Liver (tissue), 9 donors: Measurements from ENCODE around the gene TEDC2. TPM values are rescaled to one million over a fixed set of nuclear protein-coding genes. Genes with fewer than 3 reads are reported as not detected.

ENCODE experiments used
- DNase-seq: peaks from one replicate; pipeline ENCODE4 v3.0.0-alpha.2; 2017; ENCODE audit warnings: low spot score
- H3K27ac ChIP-seq, 2 donors: one replicate each; pipeline ENCODE4 v1.7.0; 2013; ENCODE audit warnings: inconsistent platforms in 2 of 2, low read length in 2 of 2, control low read depth in 1 of 2, low read depth in 1 of 2, mild to moderate bottlenecking in 1 of 2
- H3K27me3 ChIP-seq, 4 donors: one replicate each; pipeline versions ENCODE4 v1.6.1 to v1.7.0; 2013; ENCODE audit warnings: low read length in 3 of 4, inconsistent platforms in 1 of 4, mild to moderate bottlenecking in 1 of 4, moderate library complexity in 1 of 4; ENCODE audit not compliant: control insufficient read depth in 4 of 4, insufficient read depth in 4 of 4
- H3K36me3 ChIP-seq, 4 donors: one replicate each; pipeline versions ENCODE4 v1.6.1 to v1.7.0; 2013; ENCODE audit warnings: low read length in 3 of 4, mild to moderate bottlenecking in 3 of 4, low read depth in 1 of 4, moderate library complexity in 1 of 4; ENCODE audit not compliant: control insufficient read depth in 4 of 4, insufficient read depth in 3 of 4
- H3K4me1 ChIP-seq, 4 donors: one replicate each; pipeline versions ENCODE4 v1.6.1 to v1.7.0; 2013; ENCODE audit warnings: low read length in 3 of 4, mild to moderate bottlenecking in 3 of 4, moderate library complexity in 1 of 4; ENCODE audit not compliant: control insufficient read depth in 4 of 4, insufficient read depth in 4 of 4
- H3K4me3 ChIP-seq, 3 donors: one replicate each; pipeline versions ENCODE4 v1.6.1 to v1.7.0; 2013; ENCODE audit warnings: low read length in 3 of 3, control low read depth in 1 of 3, low read depth in 1 of 3, mild to moderate bottlenecking in 1 of 3
- H3K9ac ChIP-seq, 2 donors: one replicate each; pipeline ENCODE4 v1.7.0; 2013; ENCODE audit warnings: low read length in 2 of 2, mild to moderate bottlenecking in 2 of 2, moderate library complexity in 2 of 2, control low read depth in 1 of 2, low read depth in 1 of 2
- H3K9me3 ChIP-seq, 4 donors: one replicate each; pipeline versions ENCODE4 v1.6.1 to v1.7.0; 2013; ENCODE audit warnings: low read length in 3 of 4; ENCODE audit not compliant: control insufficient read depth in 4 of 4
- EGR1 ChIP-seq, 2 donors: IDR thresholded peaks; 2 replicates each; pipeline ENCODE4 v1.6.1; 2016 to 2018; ENCODE audit warnings: antibody characterized with exemption in 2 of 2, low read depth in 2 of 2
- FOXA1 ChIP-seq: IDR thresholded peaks from 2 replicates; pipeline ENCODE4 v1.6.1; 2016; ENCODE audit warnings: antibody characterized with exemption
- FOXA2 ChIP-seq: IDR thresholded peaks from 2 replicates; pipeline ENCODE4 v1.6.1; 2016; ENCODE audit warnings: antibody characterized with exemption
- GABPA ChIP-seq, 2 donors: IDR thresholded peaks in 1 of 2; conservative IDR thresholded peaks in 1 of 2; 2 replicates each; pipeline ENCODE4 v1.6.1; 2016; ENCODE audit warnings: antibody characterized with exemption in 2 of 2, mild to moderate bottlenecking in 1 of 2, moderate library complexity in 1 of 2
- HNF4A ChIP-seq, 2 donors: conservative IDR thresholded peaks; 2 replicates each; pipeline ENCODE4 v1.6.1; 2016; ENCODE audit warnings: antibody characterized with exemption in 2 of 2, mild to moderate bottlenecking in 2 of 2
- HNF4G ChIP-seq: IDR thresholded peaks from 2 replicates; pipeline ENCODE4 v1.6.1; 2016; ENCODE audit warnings: antibody characterized with exemption
- JUND ChIP-seq, 2 donors: IDR thresholded peaks; 2 replicates each; pipeline ENCODE4 v1.6.1; 2016; ENCODE audit warnings: antibody characterized with exemption in 2 of 2
- NR2F2 ChIP-seq: IDR thresholded peaks from 2 replicates; pipeline ENCODE4 v1.6.1; 2016; ENCODE audit warnings: antibody characterized with exemption
- RAD21 ChIP-seq, 2 donors: IDR thresholded peaks; 2 replicates each; pipeline ENCODE4 v1.6.1; 2016; ENCODE audit warnings: antibody characterized with exemption in 2 of 2, mild to moderate bottlenecking in 2 of 2
- RXRA ChIP-seq, 2 donors: IDR thresholded peaks; 2 replicates each; pipeline ENCODE4 v1.6.1; 2017 to 2018; ENCODE audit warnings: antibody characterized with exemption in 2 of 2, mild to moderate bottlenecking in 1 of 2
- SP1 ChIP-seq: IDR thresholded peaks from 2 replicates; pipeline ENCODE4 v1.6.1; 2018; ENCODE audit warnings: antibody characterized with exemption, mild to moderate bottlenecking
- TAF1 ChIP-seq: conservative IDR thresholded peaks from 2 replicates; pipeline ENCODE4 v1.6.1; 2016; ENCODE audit warnings: antibody characterized with exemption, mild to moderate bottlenecking
- YY1 ChIP-seq: IDR thresholded peaks from 2 replicates; pipeline ENCODE4 v1.6.1; 2016; ENCODE audit warnings: antibody characterized with exemption, mild to moderate bottlenecking
- WGBS: extraction: QIAGEN DNeasy Blood & Tissue Kit; methylation state at CpG from one replicate; pipeline ENCODE4 v1.1.7; 2013; 5-methylcytosine and 5-hydroxymethylcytosine counted together
- polyA plus RNA-seq, 2 donors: library from polyadenylated mRNA; stranded (reverse) in 1 of 2; unstranded in 1 of 2; fragments of 200-250 nt in 1 of 2; fragments of >200 nt in 1 of 2; fragmentation: Nextera tagmentation in 1 of 2; extraction: Ambion mirVana in 1 of 2; gene quantifications; one replicate each; pipeline versions ENCODE4 v1.2.1 to v1.2.3, GENCODE V29; 2013 to 2015
- total RNA-seq, 2 donors: library from RNA; depleted of rRNA; stranded (reverse); fragments of >200 nt; gene quantifications; one replicate each; pipeline ENCODE4 v1.2.3, GENCODE V29; 2014
- TF ChIP-seq, protein P1 (sequence below): IDR thresholded peaks from 2 replicates; pipeline ENCODE4 v1.6.1; 2016; ENCODE audit warnings: antibody characterized with exemption, mild to moderate bottlenecking
- TF ChIP-seq, protein P2 (sequence below): IDR thresholded peaks from 2 replicates; pipeline ENCODE4 v1.6.1; 2016; ENCODE audit warnings: antibody characterized with exemption
- TF ChIP-seq, protein P3 (sequence below): IDR thresholded peaks from 2 replicates; pipeline ENCODE4 v1.6.1; 2016; ENCODE audit warnings: antibody characterized with exemption
- TF ChIP-seq, protein P4 (sequence below): fragments of 150-350 bp; IDR thresholded peaks from 2 replicates; pipeline ENCODE4 v1.5.1; 2017; ENCODE audit warnings: improper control_type of control experiment, low read depth, low read length; ENCODE audit not compliant: missing input control
- TF ChIP-seq, protein P5 (sequence below): IDR thresholded peaks from 2 replicates; pipeline ENCODE4 v1.6.1; 2016; ENCODE audit warnings: antibody characterized with exemption
- donor health status: healthy.
- donor health status: healthy.
- donor health status: healthy.
- donor health status: healthy.
- donor health status: healthy.

Gene TEDC2
- total and polyA plus RNA-seq, 4 donors, result 0.71 to 6.7 (median 1.1) TPM

DNA sequence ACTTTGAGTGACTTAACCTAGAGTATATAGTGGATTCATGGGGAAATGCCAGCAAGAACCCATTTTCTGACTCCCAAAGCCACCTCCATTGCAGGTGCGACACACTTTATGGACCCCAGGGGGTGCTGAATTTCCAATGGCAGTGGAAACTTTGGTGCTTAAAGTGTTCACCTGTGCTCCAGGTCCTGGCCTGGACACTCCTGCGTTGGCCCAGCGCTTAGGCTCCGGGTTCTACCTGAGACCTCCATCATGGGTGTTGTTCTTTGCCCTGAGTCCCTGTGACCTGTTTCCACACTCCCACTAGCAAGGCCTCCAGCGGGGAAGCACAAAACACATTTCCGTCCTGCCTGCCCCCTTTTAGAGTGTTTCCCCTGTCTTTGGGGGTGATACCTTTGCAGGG lies 27.6 kb upstream of the TEDC2 start:
- Histone ChIP-seq H3K4me1 (peaks cover 3 to 19% (median 9%) of the 10 kb centered on the region in 4 donors), H3K27ac (no peak overlapping the region), H3K4me3 (no peak overlapping the region), H3K27me3 (no peaks in the 10 kb centered on the region), H3K9me3 (no peaks in the 10 kb centered on the region), H3K9ac (no peak overlapping the region), H3K36me3 (no peaks in the 10 kb centered on the region)
- 96% methylated on average over 6 of the region's 6 CpGs for WGBS
- no peak for DNase-seq
- TF ChIP-seq, protein P1, sequence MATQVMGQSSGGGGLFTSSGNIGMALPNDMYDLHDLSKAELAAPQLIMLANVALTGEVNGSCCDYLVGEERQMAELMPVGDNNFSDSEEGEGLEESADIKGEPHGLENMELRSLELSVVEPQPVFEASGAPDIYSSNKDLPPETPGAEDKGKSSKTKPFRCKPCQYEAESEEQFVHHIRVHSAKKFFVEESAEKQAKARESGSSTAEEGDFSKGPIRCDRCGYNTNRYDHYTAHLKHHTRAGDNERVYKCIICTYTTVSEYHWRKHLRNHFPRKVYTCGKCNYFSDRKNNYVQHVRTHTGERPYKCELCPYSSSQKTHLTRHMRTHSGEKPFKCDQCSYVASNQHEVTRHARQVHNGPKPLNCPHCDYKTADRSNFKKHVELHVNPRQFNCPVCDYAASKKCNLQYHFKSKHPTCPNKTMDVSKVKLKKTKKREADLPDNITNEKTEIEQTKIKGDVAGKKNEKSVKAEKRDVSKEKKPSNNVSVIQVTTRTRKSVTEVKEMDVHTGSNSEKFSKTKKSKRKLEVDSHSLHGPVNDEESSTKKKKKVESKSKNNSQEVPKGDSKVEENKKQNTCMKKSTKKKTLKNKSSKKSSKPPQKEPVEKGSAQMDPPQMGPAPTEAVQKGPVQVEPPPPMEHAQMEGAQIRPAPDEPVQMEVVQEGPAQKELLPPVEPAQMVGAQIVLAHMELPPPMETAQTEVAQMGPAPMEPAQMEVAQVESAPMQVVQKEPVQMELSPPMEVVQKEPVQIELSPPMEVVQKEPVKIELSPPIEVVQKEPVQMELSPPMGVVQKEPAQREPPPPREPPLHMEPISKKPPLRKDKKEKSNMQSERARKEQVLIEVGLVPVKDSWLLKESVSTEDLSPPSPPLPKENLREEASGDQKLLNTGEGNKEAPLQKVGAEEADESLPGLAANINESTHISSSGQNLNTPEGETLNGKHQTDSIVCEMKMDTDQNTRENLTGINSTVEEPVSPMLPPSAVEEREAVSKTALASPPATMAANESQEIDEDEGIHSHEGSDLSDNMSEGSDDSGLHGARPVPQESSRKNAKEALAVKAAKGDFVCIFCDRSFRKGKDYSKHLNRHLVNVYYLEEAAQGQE, result no peak
- TF ChIP-seq, protein P2, sequence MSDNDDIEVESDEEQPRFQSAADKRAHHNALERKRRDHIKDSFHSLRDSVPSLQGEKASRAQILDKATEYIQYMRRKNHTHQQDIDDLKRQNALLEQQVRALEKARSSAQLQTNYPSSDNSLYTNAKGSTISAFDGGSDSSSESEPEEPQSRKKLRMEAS, result no peak
- TF ChIP-seq RXRA (IDR thresholded peaks at IDR 0.05) (no peak), NR2F2 (no peak), YY1 (no peak), FOXA2 (no peak), HNF4A (conservative IDR thresholded peaks at IDR 0.05) (no peak), FOXA1 (no peak), SP1 (no peak), EGR1 (IDR thresholded peaks at IDR 0.05; ENCODE audit: low read depth in 2 of 2) (no peak), JUND (IDR thresholded peaks at IDR 0.05) (no peak), GABPA (IDR thresholded peaks at IDR 0.05 in 1 of 2, conservative IDR thresholded peaks at IDR 0.05 in 1 of 2) (no peak), TAF1 (no peak)
- TF ChIP-seq, protein P3, sequence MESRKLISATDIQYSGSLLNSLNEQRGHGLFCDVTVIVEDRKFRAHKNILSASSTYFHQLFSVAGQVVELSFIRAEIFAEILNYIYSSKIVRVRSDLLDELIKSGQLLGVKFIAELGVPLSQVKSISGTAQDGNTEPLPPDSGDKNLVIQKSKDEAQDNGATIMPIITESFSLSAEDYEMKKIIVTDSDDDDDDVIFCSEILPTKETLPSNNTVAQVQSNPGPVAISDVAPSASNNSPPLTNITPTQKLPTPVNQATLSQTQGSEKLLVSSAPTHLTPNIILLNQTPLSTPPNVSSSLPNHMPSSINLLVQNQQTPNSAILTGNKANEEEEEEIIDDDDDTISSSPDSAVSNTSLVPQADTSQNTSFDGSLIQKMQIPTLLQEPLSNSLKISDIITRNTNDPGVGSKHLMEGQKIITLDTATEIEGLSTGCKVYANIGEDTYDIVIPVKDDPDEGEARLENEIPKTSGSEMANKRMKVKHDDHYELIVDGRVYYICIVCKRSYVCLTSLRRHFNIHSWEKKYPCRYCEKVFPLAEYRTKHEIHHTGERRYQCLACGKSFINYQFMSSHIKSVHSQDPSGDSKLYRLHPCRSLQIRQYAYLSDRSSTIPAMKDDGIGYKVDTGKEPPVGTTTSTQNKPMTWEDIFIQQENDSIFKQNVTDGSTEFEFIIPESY, result no peak

DNA sequence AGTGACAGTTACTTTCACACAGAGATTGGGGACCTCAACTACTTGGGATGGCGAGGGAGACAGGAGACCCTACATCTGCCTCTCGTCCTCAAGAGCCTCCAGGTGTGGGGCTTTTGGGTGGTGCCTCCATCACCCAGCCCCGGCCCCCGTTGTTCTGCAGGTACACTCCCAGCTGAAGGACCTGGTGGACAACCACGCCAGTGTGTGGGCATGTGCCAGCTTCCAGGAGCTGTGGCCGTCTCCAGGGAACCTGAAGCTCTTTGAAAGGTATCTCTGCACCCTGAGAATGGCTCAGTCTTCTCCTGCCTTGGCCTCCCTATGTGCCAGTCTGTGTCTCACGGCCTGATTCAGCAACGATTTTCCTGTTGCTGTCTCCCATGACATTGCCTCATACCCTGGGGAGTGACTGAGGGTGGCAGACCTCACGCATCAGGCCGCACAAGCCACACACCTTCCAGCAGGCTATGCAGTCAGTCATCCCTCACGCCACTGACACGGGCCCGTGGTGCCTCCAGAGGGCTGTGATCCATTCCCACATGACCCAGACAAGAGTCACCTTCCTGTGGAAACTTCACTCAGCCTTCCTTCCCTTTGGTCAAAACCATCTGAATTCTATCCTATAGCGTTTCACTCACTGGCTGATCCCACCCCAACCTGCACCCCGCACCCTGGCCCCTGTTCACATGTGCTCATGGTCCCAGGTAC lies 27.0 kb upstream of the TEDC2 start:
- no peaks in the 10 kb centered on the region for H3K36me3 ChIP-seq
- H3K9ac ChIP-seq, result no peak overlapping the region
- H3K27ac ChIP-seq, result no peak overlapping the region
- DNase-seq, result no peak
- H3K4me1 ChIP-seq, result peaks cover 3 to 19% (median 9%) of the 10 kb centered on the region in 4 donors
- no peaks in the 10 kb centered on the region for H3K27me3 ChIP-seq
- H3K9me3 ChIP-seq, result no peaks in the 10 kb centered on the region
- WGBS, result 96% methylated on average over 15 of the region's 15 CpGs
- no peak overlapping the region for H3K4me3 ChIP-seq
- TF ChIP-seq JUND (IDR thresholded peaks at IDR 0.05), result no peak
- TF ChIP-seq EGR1 (IDR thresholded peaks at IDR 0.05; ENCODE audit: low read depth in 2 of 2), result no peak
- TF ChIP-seq, protein P3, result no peak
- no peak for TF ChIP-seq TAF1
- TF ChIP-seq RAD21 (IDR thresholded peaks at IDR 0.05), result no peak
- no peak for TF ChIP-seq HNF4G
- no peak for TF ChIP-seq SP1
- no peak for TF ChIP-seq YY1
- TF ChIP-seq, protein P4, sequence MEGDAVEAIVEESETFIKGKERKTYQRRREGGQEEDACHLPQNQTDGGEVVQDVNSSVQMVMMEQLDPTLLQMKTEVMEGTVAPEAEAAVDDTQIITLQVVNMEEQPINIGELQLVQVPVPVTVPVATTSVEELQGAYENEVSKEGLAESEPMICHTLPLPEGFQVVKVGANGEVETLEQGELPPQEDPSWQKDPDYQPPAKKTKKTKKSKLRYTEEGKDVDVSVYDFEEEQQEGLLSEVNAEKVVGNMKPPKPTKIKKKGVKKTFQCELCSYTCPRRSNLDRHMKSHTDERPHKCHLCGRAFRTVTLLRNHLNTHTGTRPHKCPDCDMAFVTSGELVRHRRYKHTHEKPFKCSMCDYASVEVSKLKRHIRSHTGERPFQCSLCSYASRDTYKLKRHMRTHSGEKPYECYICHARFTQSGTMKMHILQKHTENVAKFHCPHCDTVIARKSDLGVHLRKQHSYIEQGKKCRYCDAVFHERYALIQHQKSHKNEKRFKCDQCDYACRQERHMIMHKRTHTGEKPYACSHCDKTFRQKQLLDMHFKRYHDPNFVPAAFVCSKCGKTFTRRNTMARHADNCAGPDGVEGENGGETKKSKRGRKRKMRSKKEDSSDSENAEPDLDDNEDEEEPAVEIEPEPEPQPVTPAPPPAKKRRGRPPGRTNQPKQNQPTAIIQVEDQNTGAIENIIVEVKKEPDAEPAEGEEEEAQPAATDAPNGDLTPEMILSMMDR, result no peak
- TF ChIP-seq NR2F2, result no peak
- no peak for TF ChIP-seq FOXA2
- TF ChIP-seq, protein P2, result no peak
- TF ChIP-seq, protein P5, sequence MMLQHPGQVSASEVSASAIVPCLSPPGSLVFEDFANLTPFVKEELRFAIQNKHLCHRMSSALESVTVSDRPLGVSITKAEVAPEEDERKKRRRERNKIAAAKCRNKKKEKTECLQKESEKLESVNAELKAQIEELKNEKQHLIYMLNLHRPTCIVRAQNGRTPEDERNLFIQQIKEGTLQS, result no peak
- TF ChIP-seq RXRA (IDR thresholded peaks at IDR 0.05), result no peak
- no peak for TF ChIP-seq FOXA1
